Stimulated activated CD4-positive, alpha-beta T cell treated with anti-CD3 and anti-CD28 coated beads, Interleukin-15, amount 100 ng/mL, for 48 hours (primary cell): ENCODE data around the gene FAT1.

Source experiments
- DNase-seq, 2 donors: peaks; one replicate each; pipeline ENCODE4 v3.0.0-alpha.2; 2020; ENCODE audit warnings: low read depth in 2 of 2

The FAT1 gene

GRCh38 chr4:186752325-186752724 lies 28.7 kb upstream of the FAT1 start:
- no peak for DNase-seq

GRCh38 chr4:186749611-186750281 lies 26.1 kb upstream of the FAT1 start:
- DNase-seq = no peak

GRCh38 chr4:186746581-186746980 lies 22.9 kb upstream of the FAT1 start:
- DNase-seq = no peak

GRCh38 chr4:186743261-186743660 lies 19.6 kb upstream of the FAT1 start:
- DNase-seq = no peak

GRCh38 chr4:186740822-186741221 lies 17.2 kb upstream of the FAT1 start:
- no peak for DNase-seq

GRCh38 chr4:186739802-186740434 lies 16.3 kb upstream of the FAT1 start:
- DNase-seq = no peak

GRCh38 chr4:186739317-186739716 lies 15.7 kb upstream of the FAT1 start:
- no peak for DNase-seq

- no peak for DNase-seq
Observed at GRCh38 chr4:186738421-186738820, 14.8 kb upstream of the FAT1 start.

- DNase-seq = no peak
Observed at GRCh38 chr4:186737427-186737826, 13.8 kb upstream of the FAT1 start.

GRCh38 chr4:186736466-186736865 lies 12.8 kb upstream of the FAT1 start:
- DNase-seq = no peak

GRCh38 chr4:186734251-186734650 lies 10.6 kb upstream of the FAT1 start:
- DNase-seq = no peak

- DNase-seq = no peak
Observed at GRCh38 chr4:186733778-186734177, 10.1 kb upstream of the FAT1 start.

- DNase-seq = no peak
Observed at GRCh38 chr4:186730621-186731020, 7.0 kb upstream of the FAT1 start.

GRCh38 chr4:186729856-186730255 lies 6.2 kb upstream of the FAT1 start:
- no peak for DNase-seq

GRCh38 chr4:186728631-186729271 lies 5.1 kb upstream of the FAT1 start:
- no peak for DNase-seq

GRCh38 chr4:186727977-186728519 lies 4.4 kb upstream of the FAT1 start:
- no peak for DNase-seq

GRCh38 chr4:186727169-186727976 lies 3.7 kb upstream of the FAT1 start:
- DNase-seq = no peak

- no peak for DNase-seq
Observed at GRCh38 chr4:186726426-186727168, 2.9 kb upstream of the FAT1 start.

- DNase-seq = no peak
Observed at GRCh38 chr4:186725469-186726425, 2.1 kb upstream of the FAT1 start.

- no peak for DNase-seq
Observed at GRCh38 chr4:186724864-186725468, 1.3 kb upstream of the FAT1 start.
